Suppressor macrophage treated with lipopolysaccharide for 1 hour (primary cell): Measurements from ENCODE around the gene JAG2.

Source experiments
- DNase-seq, 3 donors: peaks; one replicate each; pipeline ENCODE4 v3.0.0-alpha.2; 2020 to 2022

The JAG2 gene

GRCh38 chr14:105107781-105108515 lies 60.6 kb downstream of the JAG2 start:
- DNase-seq: no peak

DNA sequence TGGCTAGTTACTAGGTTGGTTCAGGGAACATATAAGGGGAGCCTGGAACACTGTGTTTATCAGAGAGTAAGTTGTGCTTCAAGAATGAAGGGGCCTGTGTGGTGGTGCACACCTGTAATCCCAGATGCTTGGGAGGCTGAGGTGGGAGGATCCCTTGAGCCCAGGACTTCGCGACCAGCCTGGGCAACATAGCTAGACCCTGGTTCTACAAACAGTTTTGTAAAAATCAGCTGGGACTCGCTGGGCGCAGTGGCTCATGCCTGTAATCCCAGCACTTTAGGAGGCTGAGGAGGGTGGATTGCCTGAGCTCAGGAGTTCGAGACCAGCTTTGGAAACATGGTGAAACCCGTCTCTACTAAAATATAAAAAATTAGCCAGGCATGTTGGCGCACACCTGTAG lies 61.2 kb downstream of the JAG2 start:
- no peak for DNase-seq

- no peak for DNase-seq
Observed at GRCh38 chr14:105105158-105105557, 63.4 kb downstream of the JAG2 start.

DNA sequence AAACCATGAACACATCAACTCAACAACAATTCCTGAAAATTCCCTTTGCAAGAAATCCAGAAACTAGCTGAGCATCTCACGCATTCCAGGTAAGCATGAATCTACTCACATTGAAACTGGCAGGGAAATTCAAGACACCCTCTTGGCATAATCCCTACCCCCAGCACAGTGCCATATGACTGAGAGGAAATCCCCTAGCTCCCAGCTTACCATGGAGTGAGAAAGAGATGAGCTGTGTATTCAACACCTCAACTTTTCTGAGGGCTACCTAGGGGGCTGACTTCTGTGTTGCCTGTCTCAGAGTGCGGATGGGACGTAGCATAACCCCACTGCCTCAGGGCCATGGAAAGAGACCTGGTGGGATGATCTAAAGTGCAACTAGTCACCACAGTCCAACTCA lies 65.7 kb downstream of the JAG2 start:
- no peak for DNase-seq

GRCh38 chr14:105102361-105102870 lies 66.2 kb downstream of the JAG2 start:
- DNase-seq: no peak

DNA sequence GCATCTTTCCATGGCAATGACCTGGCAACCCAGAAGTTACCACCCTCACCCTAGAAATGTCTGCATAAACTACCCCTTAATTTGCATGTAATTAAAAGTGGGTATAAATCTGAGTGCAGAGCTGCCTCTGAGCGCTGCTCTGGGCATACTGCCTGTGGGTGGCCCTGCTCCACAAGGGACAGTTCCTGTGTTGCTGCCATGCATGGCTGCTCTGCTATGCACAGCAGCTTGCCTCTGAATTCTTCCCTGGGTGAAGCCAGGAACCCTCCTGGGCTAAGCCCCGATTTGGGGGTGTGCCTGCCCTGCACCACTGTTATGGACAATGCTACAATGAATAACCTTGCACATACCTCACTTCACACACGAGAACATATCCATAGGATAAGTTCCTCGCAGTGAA lies 67.7 kb downstream of the JAG2 start:
- DNase-seq: no peak

- peak; percentile 42 to 64 (median 60) for DNase-seq
Observed at GRCh38 chr14:105099778-105100177, 68.8 kb downstream of the JAG2 start.

DNA sequence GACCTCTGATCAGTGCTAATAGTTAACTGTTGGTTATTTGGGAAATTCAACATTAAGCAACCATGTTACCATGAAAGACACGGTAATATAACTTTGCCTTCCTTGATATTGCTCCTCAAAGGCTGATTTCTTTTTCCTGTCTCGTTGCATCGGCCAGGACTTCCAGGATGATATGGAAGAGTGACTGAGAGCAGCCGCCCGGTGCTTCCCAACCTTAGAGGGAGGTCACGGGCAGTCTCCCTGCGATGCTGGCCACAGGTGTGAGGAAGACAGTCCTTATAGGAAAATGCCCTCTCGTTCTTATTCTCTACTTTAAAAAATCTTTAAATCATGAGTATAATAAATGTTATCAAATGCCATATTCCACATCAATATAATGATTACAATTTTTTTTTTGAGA lies 70.3 kb downstream of the JAG2 start:
- no peak for DNase-seq

DNA sequence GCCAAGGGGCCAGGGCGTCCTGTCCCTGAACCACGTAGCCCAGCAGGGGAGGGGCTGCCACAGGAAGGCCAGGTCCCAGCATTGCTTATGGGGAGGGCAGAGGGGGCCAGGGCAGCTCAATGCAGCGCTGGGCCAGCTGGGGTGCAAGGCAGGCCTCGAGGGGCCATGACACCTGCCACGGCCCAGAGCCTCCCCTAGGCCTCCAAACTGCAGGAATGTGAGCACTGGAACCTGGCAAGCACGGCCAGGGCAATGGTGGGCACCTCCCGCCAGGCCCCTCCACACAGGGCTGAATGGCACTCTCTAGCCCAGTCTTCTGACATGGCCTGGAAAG lies 70.8 kb downstream of the JAG2 start:
- no peak for DNase-seq

- DNase-seq: no peak
Observed at GRCh38 chr14:105096206-105096875, 72.2 kb downstream of the JAG2 start.

DNA sequence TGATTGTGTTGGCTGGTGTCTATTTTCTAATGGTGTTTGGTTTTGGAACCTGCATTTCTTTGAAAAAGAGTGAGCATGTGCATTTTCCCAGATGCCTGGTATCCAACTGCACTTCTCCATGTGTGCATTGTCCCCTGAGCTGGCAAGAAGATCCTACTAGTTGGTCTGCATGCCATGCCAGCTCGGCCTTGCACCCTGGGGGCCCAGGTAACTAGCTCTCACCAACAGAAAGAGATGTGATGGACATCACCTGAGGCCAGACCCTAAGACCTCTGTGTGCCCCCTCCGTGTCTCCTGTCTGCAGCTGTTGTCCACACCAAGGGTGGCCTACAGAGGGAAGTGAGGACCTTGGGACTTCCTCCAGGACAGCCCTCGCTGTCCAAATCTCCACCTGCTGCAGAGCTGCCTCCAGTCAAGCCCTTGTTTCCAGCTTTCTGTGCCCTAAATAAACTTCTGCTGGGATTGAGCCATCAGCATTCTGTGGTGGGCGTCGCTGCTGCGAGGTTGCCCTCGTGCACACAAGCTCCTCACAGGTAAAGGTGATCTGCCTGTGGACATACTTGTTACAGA lies 73.3 kb downstream of the JAG2 start:
- no peak for DNase-seq

DNA sequence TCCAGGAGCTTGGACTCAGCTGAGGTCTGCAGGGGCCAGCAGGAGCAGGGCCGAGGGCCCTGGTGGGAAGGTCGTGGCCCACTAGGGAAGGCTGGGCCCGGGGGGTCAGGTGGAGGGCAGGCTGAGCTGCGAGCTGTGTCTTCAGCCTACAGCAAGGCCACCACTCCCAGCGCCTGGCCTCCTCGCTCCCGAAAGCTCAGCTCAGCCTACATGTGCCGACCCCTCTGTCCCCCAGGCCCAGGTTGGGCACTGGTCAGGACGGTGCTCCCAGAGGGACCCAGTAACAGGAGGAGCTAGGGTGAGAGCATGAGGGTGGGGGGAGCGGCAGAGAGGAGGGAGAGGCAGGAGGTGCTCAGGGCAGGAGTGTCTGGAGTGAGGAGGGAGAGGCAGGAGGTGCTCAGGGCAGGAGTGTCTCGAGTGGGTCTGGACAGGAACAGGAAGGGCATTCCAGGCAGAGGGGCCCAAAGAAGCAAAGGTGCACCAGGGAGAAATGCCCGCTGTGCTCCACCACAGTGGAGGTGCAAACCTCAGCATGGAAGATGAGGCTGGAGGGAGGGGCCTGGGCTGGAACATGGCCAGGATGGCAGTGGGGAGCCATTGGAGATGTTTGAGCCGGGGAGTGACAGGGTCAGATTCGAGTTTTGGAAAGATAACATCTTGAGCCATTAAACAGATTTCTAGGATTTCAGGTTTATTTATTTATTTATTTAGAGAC lies 74.2 kb downstream of the JAG2 start:
- no peak for DNase-seq

- DNase-seq: peak in 2 of 3 donors; percentile 30 to 46
Observed at GRCh38 chr14:105093431-105094192, 75.0 kb downstream of the JAG2 start.

DNA sequence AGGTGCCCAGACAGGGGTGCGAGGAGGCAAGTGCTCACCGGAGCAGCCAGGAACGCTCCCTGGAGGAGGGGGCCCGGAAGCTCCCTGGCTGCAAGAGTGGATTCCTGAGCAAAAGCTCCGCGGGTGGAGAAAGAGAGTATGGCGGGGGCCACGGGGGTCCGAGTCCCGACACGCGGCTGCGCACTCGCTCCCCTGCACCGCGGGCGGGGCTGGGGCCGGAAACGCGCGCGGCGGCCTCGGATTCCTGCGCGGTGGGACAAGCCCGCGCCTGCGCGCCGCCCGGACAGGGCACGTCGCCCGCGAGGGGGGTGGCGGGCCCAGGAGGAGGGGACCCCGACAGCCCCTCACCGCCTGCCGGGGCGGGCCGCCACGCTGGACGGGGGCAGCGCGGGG lies 75.5 kb downstream of the JAG2 start:
- DNase-seq: peak in 2 of 3 donors; percentile 33 to 57

DNA sequence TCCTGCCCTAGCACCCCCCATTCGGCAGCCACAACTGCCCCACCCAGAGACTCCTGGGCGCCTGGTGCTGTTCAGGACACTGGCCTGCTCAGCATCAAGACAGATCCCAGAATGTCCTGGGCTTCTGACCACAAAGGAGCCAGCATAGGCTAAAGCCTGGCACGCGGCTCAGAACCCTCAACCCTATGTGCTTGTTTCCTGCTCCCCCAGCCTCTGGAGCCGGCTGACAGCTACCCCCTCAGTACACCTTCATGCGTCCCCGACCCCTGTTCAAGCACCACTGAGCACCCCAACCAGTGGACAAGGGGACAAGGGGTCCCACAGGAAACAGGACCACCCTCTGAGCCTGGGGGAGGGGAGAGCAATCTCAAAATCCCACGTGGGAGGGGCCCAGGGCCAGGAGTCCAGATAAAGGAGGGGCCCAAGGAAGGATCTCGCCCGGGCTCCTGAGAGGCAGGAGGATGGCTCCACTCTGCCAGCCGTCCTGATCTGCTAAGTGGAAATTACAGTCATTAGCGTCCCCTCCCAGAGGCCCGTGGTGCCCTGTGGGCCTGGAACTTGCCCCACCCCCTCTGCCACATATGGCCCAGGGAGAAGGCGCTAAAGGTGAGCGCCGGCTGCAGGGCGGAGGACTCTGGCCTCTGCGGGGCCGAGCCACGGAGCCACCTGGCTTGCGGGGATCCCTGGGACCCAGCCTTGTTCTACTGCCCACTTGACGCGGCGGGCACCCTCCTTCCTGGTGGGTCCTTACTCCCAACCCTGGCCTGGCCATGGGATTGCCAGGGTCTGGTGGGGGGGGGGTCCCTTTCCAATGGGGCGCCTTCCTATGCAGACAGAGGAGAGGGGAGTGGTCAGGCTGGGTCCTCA lies 76.2 kb downstream of the JAG2 start:
- no peak for DNase-seq

- DNase-seq: no peak
Observed at GRCh38 chr14:105091517-105092170, 76.9 kb downstream of the JAG2 start.

DNA sequence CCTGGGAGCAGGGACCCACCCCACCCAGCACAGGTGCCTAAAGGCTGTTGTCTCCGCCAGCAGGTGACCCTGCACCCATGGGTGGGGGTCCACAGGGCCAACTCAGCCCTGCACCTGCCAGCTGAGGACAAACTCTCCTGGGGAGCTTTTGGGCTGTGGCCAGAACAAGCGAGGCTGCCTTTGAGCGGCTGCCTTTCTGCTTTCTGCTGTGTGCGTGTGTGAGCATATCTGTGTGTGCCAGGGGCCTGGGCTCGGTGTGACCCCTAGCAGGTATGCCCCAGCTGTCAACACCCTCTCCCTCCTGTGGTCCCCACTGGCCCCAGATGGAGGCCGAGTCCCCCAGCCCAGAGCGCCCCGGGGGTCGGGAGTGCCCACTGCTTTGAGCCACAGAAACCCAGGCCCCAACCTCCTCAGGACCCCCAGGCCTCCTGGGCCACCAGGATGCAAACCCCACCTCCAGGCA lies 77.5 kb downstream of the JAG2 start:
- DNase-seq: no peak
